Endothelial cell of umbilical vein (primary cell): ENCODE results near the gene POPDC3. TPM values are rescaled to one million over a fixed set of nuclear protein-coding genes. Genes with fewer than 3 reads are reported as not detected.

Experiments used
- BruUV-seq: library from RNA; stranded (reverse); fragments of 400-500 nt; replicated peaks from 2 replicates; lab custom pipeline; 2021; lab: Mats Ljungman, UMichigan
- CTCF ChIA-PET: fragments of 300-600, 350-600 bp; sonication (Branson Sonifier 250); formaldehyde crosslinking; loops from one replicate; lab custom pipeline; 2021; ENCODE audit warnings: antibody characterized with exemption, inconsistent platforms; lab: Charles Lee
- POLR2A ChIA-PET: fragments of 300-600, 350-600 bp; sonication (Branson Sonifier 250); formaldehyde crosslinking; loops from one replicate; lab custom pipeline; 2021; ENCODE audit warnings: antibody characterized with exemption, inconsistent platforms; lab: Charles Lee
- DNase-seq: peaks from one replicate; pipeline ENCODE4 v3.0.0-alpha.2; 2011; ENCODE audit warnings: low read depth, low spot score
- FAIRE-seq: peaks from 2 replicates; lab custom pipeline; 2011; peaks lifted over from hg19 to GRCh38; lab: Jason Lieb, UNC
- H2AFZ ChIP-seq: 2 replicates; pipeline ENCODE4 v1.6.0; 2012; ENCODE audit warnings: low read depth, low read length, control low read depth, inconsistent platforms
- H3K27ac ChIP-seq: 2 replicates; pipeline ENCODE4 v1.5.1; 2011; ENCODE audit warnings: low read depth, mild to moderate bottlenecking, control low read depth, low read length, moderate library complexity; ENCODE audit not compliant: insufficient read depth
- H3K27me3 ChIP-seq, 2 experiments: 2 replicates each; pipeline versions ENCODE4 v1.6.0 to v1.6.1; 2011; ENCODE audit warnings: low read length in 2 of 2, mixed read lengths in 1 of 2; ENCODE audit not compliant: control insufficient read depth in 2 of 2, insufficient read depth in 2 of 2
- H3K36me3 ChIP-seq, 2 experiments: 2 replicates in 1 of 2; 3 replicates in 1 of 2; pipeline ENCODE4 v1.5.1; 2011; ENCODE audit warnings: low read length in 2 of 2, mild to moderate bottlenecking in 1 of 2, moderate library complexity in 1 of 2; ENCODE audit not compliant: control insufficient read depth in 2 of 2, insufficient read depth in 2 of 2; ENCODE audit errors: extremely low read depth in 1 of 2
- H3K4me1 ChIP-seq: 3 replicates; pipeline ENCODE4 v1.5.1; 2011; ENCODE audit warnings: mild to moderate bottlenecking, low read length; ENCODE audit not compliant: control insufficient read depth, insufficient read depth; ENCODE audit errors: extremely low read depth
- H3K4me2 ChIP-seq: 2 replicates; pipeline ENCODE4 v1.6.1; 2011; ENCODE audit warnings: low read length, control low read depth, mixed read lengths; ENCODE audit not compliant: insufficient read depth
- H3K4me3 ChIP-seq, 3 experiments: fragments of 200-600 bp in 1 of 3; sonication (generic), shearing (Covaris generic) in 1 of 3; replicated peaks in 1 of 3; 2 replicates each; pipeline ENCODE4 v1.5.1; 2011 to 2016; ENCODE audit warnings: control low read depth in 3 of 3, low read length in 3 of 3, mild to moderate bottlenecking in 2 of 3, inconsistent platforms in 1 of 3, low read depth in 1 of 3, moderate library complexity in 1 of 3; ENCODE audit not compliant: insufficient read depth in 1 of 3
- H3K79me2 ChIP-seq: 2 replicates; pipeline ENCODE4 v1.6.0; 2012; ENCODE audit warnings: low read length, inconsistent platforms; ENCODE audit not compliant: control insufficient read depth, insufficient read depth
- H3K9ac ChIP-seq: replicated peaks from 2 replicates; pipeline ENCODE3; 2011; ENCODE audit warnings: low read length, control low read depth; ENCODE audit not compliant: insufficient read depth; ENCODE audit errors: extremely low read depth
- H3K9me1 ChIP-seq: replicated peaks from 3 replicates; pipeline ENCODE4 v1.6.0; 2011; ENCODE audit warnings: mild to moderate bottlenecking, low read length; ENCODE audit not compliant: control insufficient read depth, insufficient read depth; ENCODE audit errors: extremely low read depth
- H3K9me3 ChIP-seq: replicated peaks from 2 replicates; pipeline ENCODE4 v1.5.1; 2012; ENCODE audit warnings: low read length, inconsistent platforms; ENCODE audit not compliant: control insufficient read depth, insufficient read depth
- H4K20me1 ChIP-seq: replicated peaks from 2 replicates; pipeline ENCODE3; 2011; ENCODE audit warnings: mild to moderate bottlenecking, low read length; ENCODE audit not compliant: control insufficient read depth, insufficient read depth; ENCODE audit errors: extremely low read depth
- EZH2 ChIP-seq: IDR thresholded peaks from 2 replicates; pipeline ENCODE4 v1.6.1; 2012; ENCODE audit warnings: borderline replicate concordance, low read depth, mild to moderate bottlenecking, moderate library complexity, low read length, inconsistent platforms; ENCODE audit not compliant: severe bottlenecking
- FOS ChIP-seq: IDR thresholded peaks from 2 replicates; pipeline ENCODE4 v1.6.1; 2011; ENCODE audit warnings: mild to moderate bottlenecking, low read length, moderate library complexity, borderline replicate concordance; ENCODE audit not compliant: insufficient read depth
- GATA2 ChIP-seq: IDR thresholded peaks from 2 replicates; pipeline ENCODE4 v1.7.0; 2011; ENCODE audit warnings: low read depth, mild to moderate bottlenecking, moderate library complexity, mixed read lengths, low read length; ENCODE audit not compliant: insufficient read length, insufficient read depth
- JUN ChIP-seq: IDR thresholded peaks from 2 replicates; pipeline ENCODE4 v1.6.1; 2011; ENCODE audit warnings: borderline replicate concordance, low read depth; ENCODE audit not compliant: insufficient read length, insufficient read depth
- MYC ChIP-seq: IDR thresholded peaks from one replicate; pipeline ENCODE4 v1.6.1; 2011; ENCODE audit warnings: mild to moderate bottlenecking, low read depth, low read length
- POLR2A ChIP-seq: IDR thresholded peaks from 2 replicates; pipeline ENCODE4 v1.6.1; 2012; ENCODE audit warnings: low read depth, mild to moderate bottlenecking, control low read depth, low read length
- POLR2AphosphoS5 ChIP-seq: IDR thresholded peaks from 2 replicates; pipeline ENCODE4 v1.6.1; 2012; ENCODE audit warnings: low read depth, mild to moderate bottlenecking, control low read depth, low read length, moderate library complexity; ENCODE audit not compliant: insufficient read depth
- dilution Hi-C: fragments of 300-500 bp; cut with MboI; formaldehyde crosslinking; loops from one replicate; pipeline ENCODE4 v1.15.0; 2019; ENCODE audit warnings: low sequenced_read_pairs; ENCODE audit not compliant: extremely low pct_ligation_motif_present
- intact Hi-C: fragments of 100-400 bp; cut with micrococcal nuclease; formaldehyde crosslinking; loops from one replicate; pipeline ENCODE4 v1.10.0; 2022
- polyA plus RNA-seq, 4 experiments: library from polyadenylated mRNA; depleted of rRNA in 3 of 4; stranded (reverse) in 3 of 4; unstranded in 1 of 4; fragments of >200 nt; gene quantifications; 2 replicates each; pipeline versions ENCODE4 v1.2.1 to v1.2.3, GENCODE V29; 2011 to 2012; ENCODE audit warnings: missing spikeins in 1 of 4
- total RNA-seq: library from RNA; stranded (reverse); gene quantifications from 2 replicates; pipeline ENCODE4 v1.2.3, GENCODE V29; 2021
- TF ChIP-seq, protein P1 (sequence below), 2 donors: IDR thresholded peaks; 1 replicate in 1 of 2; 2 replicates in 1 of 2; pipeline ENCODE4 v1.5.1; 2011; ENCODE audit warnings: low read length in 2 of 2, mild to moderate bottlenecking in 2 of 2, moderate library complexity in 2 of 2, control low read depth in 1 of 2, inconsistent platforms in 1 of 2, low read depth in 1 of 2; ENCODE audit not compliant: insufficient read depth in 1 of 2; ENCODE audit errors: extremely low read depth in 1 of 2
- TF ChIP-seq, protein P2 (sequence below): IDR thresholded peaks from 2 replicates; pipeline ENCODE4 v1.6.1; 2011; ENCODE audit not compliant: insufficient read depth, insufficient read length

Gene POPDC3
- total and polyA plus RNA-seq, 2 donors (not counting 3 experiments of a cell fraction or from before 2014, with no cell fraction given), result 1.6 to 1.7 TPM

DNA sequence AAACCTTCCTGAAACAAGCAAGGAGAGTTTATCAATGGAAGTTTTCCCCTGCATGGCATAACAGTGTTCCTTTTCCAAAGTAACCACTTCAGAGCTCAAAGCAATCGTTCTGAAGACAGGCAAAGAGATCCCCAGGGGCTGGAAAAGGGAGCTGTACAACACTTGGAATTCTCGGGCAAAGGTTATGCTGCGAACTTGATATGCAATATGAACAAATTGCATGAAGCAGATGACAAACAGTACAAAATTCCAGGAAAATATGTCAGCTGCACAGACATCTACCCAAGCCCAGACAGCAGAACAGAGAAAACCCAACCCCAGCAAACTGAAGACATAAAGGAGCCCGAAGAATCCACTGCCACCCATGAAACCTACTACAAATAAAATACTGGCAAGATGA, 18.4 kb downstream of the POPDC3 start:
- BruUV-seq, result no TSS peak
- Histone ChIP-seq H3K27me3 (no peaks in the 10 kb centered on the region), H3K4me1 (no peaks in the 10 kb centered on the region), H4K20me1 (no peaks in the 10 kb centered on the region), H3K79me2 (no peaks in the 10 kb centered on the region), H3K9ac (no peak overlapping the region), H3K36me3 (no peaks in the 10 kb centered on the region), H3K27ac (no peak overlapping the region), H3K4me3 (no peak overlapping the region), H3K9me1 (no peaks in the 10 kb centered on the region), H3K4me2 (no peak overlapping the region), H2AFZ (no peak overlapping the region), H3K9me3 (no peaks in the 10 kb centered on the region)
- FAIRE-seq, result no peak
- TF ChIP-seq POLR2A (no peak), JUN (no peak), MYC (no peak), GATA2 (no peak), EZH2 (no peak), POLR2AphosphoS5 (no peak), FOS (no peak)
- TF ChIP-seq, protein P1, sequence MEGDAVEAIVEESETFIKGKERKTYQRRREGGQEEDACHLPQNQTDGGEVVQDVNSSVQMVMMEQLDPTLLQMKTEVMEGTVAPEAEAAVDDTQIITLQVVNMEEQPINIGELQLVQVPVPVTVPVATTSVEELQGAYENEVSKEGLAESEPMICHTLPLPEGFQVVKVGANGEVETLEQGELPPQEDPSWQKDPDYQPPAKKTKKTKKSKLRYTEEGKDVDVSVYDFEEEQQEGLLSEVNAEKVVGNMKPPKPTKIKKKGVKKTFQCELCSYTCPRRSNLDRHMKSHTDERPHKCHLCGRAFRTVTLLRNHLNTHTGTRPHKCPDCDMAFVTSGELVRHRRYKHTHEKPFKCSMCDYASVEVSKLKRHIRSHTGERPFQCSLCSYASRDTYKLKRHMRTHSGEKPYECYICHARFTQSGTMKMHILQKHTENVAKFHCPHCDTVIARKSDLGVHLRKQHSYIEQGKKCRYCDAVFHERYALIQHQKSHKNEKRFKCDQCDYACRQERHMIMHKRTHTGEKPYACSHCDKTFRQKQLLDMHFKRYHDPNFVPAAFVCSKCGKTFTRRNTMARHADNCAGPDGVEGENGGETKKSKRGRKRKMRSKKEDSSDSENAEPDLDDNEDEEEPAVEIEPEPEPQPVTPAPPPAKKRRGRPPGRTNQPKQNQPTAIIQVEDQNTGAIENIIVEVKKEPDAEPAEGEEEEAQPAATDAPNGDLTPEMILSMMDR (IDR thresholded peaks at IDR 0.05; ENCODE audit: extremely low read depth in 1 of 2, insufficient read depth in 1 of 2, low read depth in 1 of 2, low read length in 2 of 2), result no peak
- TF ChIP-seq, protein P2, sequence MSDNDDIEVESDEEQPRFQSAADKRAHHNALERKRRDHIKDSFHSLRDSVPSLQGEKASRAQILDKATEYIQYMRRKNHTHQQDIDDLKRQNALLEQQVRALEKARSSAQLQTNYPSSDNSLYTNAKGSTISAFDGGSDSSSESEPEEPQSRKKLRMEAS, result no peak
- intact Hi-C loops (no loop called here), dilution Hi-C loops (no loop called here)
- POLR2A ChIA-PET, result no interaction called here
- no peak for DNase-seq
- CTCF ChIA-PET, result interaction anchor here (0.6 kb wide), 1 partner anchor 194 kb away, joined by 3 read pairs; no protein-coding TSS in a partner anchor
